Neural cell (in vitro differentiated cells): Measurements from ENCODE around the gene THAP2. TPM values are rescaled to one million over a fixed set of nuclear protein-coding genes. Genes with fewer than 3 reads are reported as not detected.
A peak's percentile ranks its signal among the peaks of the same experiment; 100 is the strongest.

Experiments
- H2AFZ ChIP-seq: fragments of 200-600, 300-800 bp; sonication (generic), shearing (Covaris generic); 2 replicates; pipeline ENCODE4 v1.6.0; 2014; ENCODE audit warnings: low read depth, mild to moderate bottlenecking, antibody characterized with exemption, low read length, moderate library complexity
- H3F3A ChIP-seq: fragments of 200-600 bp; shearing (Covaris generic); 2 replicates; pipeline ENCODE4 v1.6.1; 2016; ENCODE audit warnings: mild to moderate bottlenecking, moderate library complexity, mixed read lengths, antibody characterized with exemption, low read length; ENCODE audit not compliant: insufficient read depth, poor library complexity, severe bottlenecking
- H3K27ac ChIP-seq: fragments of 200-600, 300-800 bp; sonication (generic), shearing (Covaris generic); 2 replicates; pipeline ENCODE4 v1.5.1; 2014; ENCODE audit warnings: mild to moderate bottlenecking, low read length, moderate library complexity
- H3K27me3 ChIP-seq: fragments of 300-800, 200-600 bp; sonication (generic), shearing (Covaris generic); 2 replicates; pipeline ENCODE4 v1.6.0; 2014; ENCODE audit warnings: mild to moderate bottlenecking, low read depth, low read length, moderate library complexity; ENCODE audit not compliant: insufficient read depth
- H3K36me3 ChIP-seq: fragments of 300-800, 200-600 bp; sonication (generic), shearing (Covaris generic); 2 replicates; pipeline ENCODE4 v1.5.1; 2014; ENCODE audit warnings: mild to moderate bottlenecking, antibody characterized with exemption, low read length, moderate library complexity; ENCODE audit not compliant: insufficient read depth
- H3K4me2 ChIP-seq: fragments of 300-800, 200-600 bp; sonication (generic), shearing (Covaris generic); 2 replicates; pipeline ENCODE4 v1.6.0; 2014; ENCODE audit warnings: mild to moderate bottlenecking, low read length
- H3K4me3 ChIP-seq: fragments of 300-800, 200-600 bp; sonication (generic), shearing (Covaris generic); 2 replicates; pipeline ENCODE4 v1.5.1; 2014; ENCODE audit warnings: mild to moderate bottlenecking, low read length, moderate library complexity
- H3K79me2 ChIP-seq: fragments of 200-600 bp; shearing (Covaris generic); replicated peaks from 2 replicates; pipeline ENCODE4 v1.6.0; 2014; ENCODE audit warnings: mild to moderate bottlenecking, low read length, moderate library complexity; ENCODE audit not compliant: insufficient read depth
- H3K9ac ChIP-seq: fragments of 300-800, 200-600 bp; sonication (generic), shearing (Covaris generic); 2 replicates; pipeline ENCODE4 v1.6.1; 2016; ENCODE audit warnings: mild to moderate bottlenecking, low read length, mixed read lengths
- H3K9me2 ChIP-seq: fragments of 200-600 bp; shearing (Covaris generic); 2 replicates; pipeline ENCODE4 v1.6.1; 2016; ENCODE audit warnings: mild to moderate bottlenecking, low read length, mixed read lengths; ENCODE audit not compliant: insufficient read depth
- H3K9me3 ChIP-seq: fragments of 200-600, 300-800 bp; sonication (generic), shearing (Covaris generic); 2 replicates; pipeline ENCODE4 v1.6.1; 2016; ENCODE audit warnings: mild to moderate bottlenecking, mixed run types, low read length, moderate library complexity, mixed read lengths
- H4K20me1 ChIP-seq: fragments of 200-600 bp; shearing (Covaris generic); 2 replicates; pipeline ENCODE4 v1.6.1; 2016; ENCODE audit warnings: mild to moderate bottlenecking, mixed run types; ENCODE audit not compliant: insufficient read depth
- CTCF ChIP-seq: fragments of 450-650 bp; IDR thresholded peaks from 2 replicates; pipeline ENCODE4 v1.5.1; 2014; ENCODE audit warnings: antibody characterized with exemption, mild to moderate bottlenecking, moderate library complexity; ENCODE audit not compliant: poor library complexity, severe bottlenecking
- EP300 ChIP-seq: fragments of 450-650 bp; conservative IDR thresholded peaks from 2 replicates; pipeline ENCODE4 v1.6.1; 2014; ENCODE audit warnings: antibody characterized with exemption, mild to moderate bottlenecking, moderate library complexity; ENCODE audit not compliant: poor library complexity, severe bottlenecking
- EZH2 ChIP-seq: fragments of 200-600, 300-800 bp; shearing (Covaris generic), sonication (generic); IDR thresholded peaks from 2 replicates; pipeline ENCODE4 v1.6.1; 2014; ENCODE audit warnings: antibody characterized with exemption, low read length, borderline replicate concordance, mild to moderate bottlenecking; ENCODE audit not compliant: insufficient read depth, poor library complexity, severe bottlenecking
- MXI1 ChIP-seq: fragments of 450-650 bp; conservative IDR thresholded peaks from 2 replicates; pipeline ENCODE4 v1.6.1; 2014; ENCODE audit warnings: antibody characterized with exemption, mild to moderate bottlenecking; ENCODE audit not compliant: poor library complexity, severe bottlenecking
- POLR2AphosphoS5 ChIP-seq: IDR thresholded peaks from 2 replicates; pipeline ENCODE4 v1.6.1; 2012
- RAD21 ChIP-seq: fragments of 450-650 bp; conservative IDR thresholded peaks from 2 replicates; pipeline ENCODE4 v1.6.1; 2014; ENCODE audit warnings: antibody characterized with exemption, mild to moderate bottlenecking, moderate library complexity
- REST ChIP-seq: IDR thresholded peaks from 2 replicates; pipeline ENCODE4 v1.6.1; 2012; ENCODE audit warnings: borderline replicate concordance
- SMC3 ChIP-seq: fragments of 450-650 bp; conservative IDR thresholded peaks from 2 replicates; pipeline ENCODE4 v1.6.1; 2014; ENCODE audit warnings: antibody characterized with exemption, mild to moderate bottlenecking, moderate library complexity; ENCODE audit not compliant: poor library complexity
- TAF1 ChIP-seq: IDR thresholded peaks from 2 replicates; pipeline ENCODE4 v1.6.1; 2012; ENCODE audit warnings: low read depth
- polyA plus RNA-seq: library from polyadenylated mRNA; depleted of rRNA; stranded (reverse); fragments of >200 nt; gene quantifications from 2 replicates; pipeline ENCODE4 v1.2.3, GENCODE V29; 2014

Gene THAP2
- polyA plus RNA-seq, 1 donor from 2014 or later = 15.5 TPM

GRCh38 chr12:71661977-71662530 lies 2.0 kb upstream of the THAP2 start:
- peak overlapping the region; percentile 82 for H3K4me3 ChIP-seq
- H3K27me3 ChIP-seq = no peaks in the 10 kb centered on the region
- no peak overlapping the region for H3K27ac ChIP-seq
- H3K4me2 ChIP-seq = peak overlapping the region; percentile 94
- H3F3A ChIP-seq = no peaks in the 10 kb centered on the region
- H3K9ac ChIP-seq = peak overlapping the region; percentile 97
- TF ChIP-seq EP300 (no peak), CTCF (no peak), POLR2AphosphoS5 (no peak), EZH2 (no peak), SMC3 (no peak), REST (no peak), TAF1 (no peak), RAD21 (no peak), MXI1 (no peak)
- H4K20me1 ChIP-seq = no peaks in the 10 kb centered on the region
- peaks cover 55% of the 10 kb centered on the region for H3K79me2 ChIP-seq
- H2AFZ ChIP-seq = no peak overlapping the region
- no peaks in the 10 kb centered on the region for H3K9me2 ChIP-seq
- peaks cover under 1% of the 10 kb centered on the region for H3K36me3 ChIP-seq
- H3K9me3 ChIP-seq = no peaks in the 10 kb centered on the region

DNA sequence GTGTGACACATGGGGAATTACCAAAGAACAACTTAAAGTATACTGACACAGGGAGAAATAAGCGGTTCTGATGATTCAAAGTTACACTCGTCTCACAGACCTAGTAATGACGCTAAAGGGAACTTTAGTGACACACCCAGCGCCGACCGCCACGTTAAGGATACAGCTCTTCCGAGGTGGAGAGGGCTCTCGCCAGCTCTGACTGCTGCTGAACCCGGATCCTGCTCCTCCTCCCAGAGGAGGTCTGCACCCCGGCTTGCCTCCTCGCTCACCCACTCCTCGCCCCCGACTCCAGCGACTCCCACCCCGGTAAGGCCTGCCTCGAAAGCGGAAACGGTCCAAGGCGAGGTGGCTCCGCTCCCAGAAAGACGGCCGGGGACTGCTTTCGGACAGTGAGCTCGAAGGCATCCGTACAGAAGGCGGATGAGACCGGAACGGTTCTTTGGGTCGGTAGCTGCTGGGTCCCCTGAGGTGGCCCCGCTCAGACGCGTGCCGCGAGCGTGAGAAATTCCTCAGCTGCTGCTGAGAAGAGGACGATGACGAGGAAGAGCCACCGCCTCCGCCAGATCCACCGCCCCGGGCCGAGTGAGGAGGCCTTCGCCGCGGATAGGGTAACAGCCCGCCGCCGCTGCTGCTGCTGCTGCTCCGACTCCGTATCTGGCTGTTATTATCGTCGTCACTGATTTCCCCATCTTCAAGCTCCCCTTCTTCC lies 1.1 kb upstream of the THAP2 start:
- H3K4me3 ChIP-seq = peak overlapping the region; percentile 82
- no peaks in the 10 kb centered on the region for H3K36me3 ChIP-seq
- TF ChIP-seq MXI1 (peak; percentile 67), RAD21 (no peak)
- peak overlapping the region; percentile 94 for H3K4me2 ChIP-seq
- H3K27ac ChIP-seq = peak overlapping the region; percentile 98
- H3K79me2 ChIP-seq = peaks cover 51% of the 10 kb centered on the region
- no peaks in the 10 kb centered on the region for H3K9me3 ChIP-seq
- no peaks in the 10 kb centered on the region for H4K20me1 ChIP-seq
- H3K9ac ChIP-seq = peak overlapping the region; percentile 97
- H3F3A ChIP-seq = no peaks in the 10 kb centered on the region
- no peaks in the 10 kb centered on the region for H3K27me3 ChIP-seq
- no peaks in the 10 kb centered on the region for H3K9me2 ChIP-seq
- H2AFZ ChIP-seq = peak overlapping the region; percentile 60
